ENCODE measurements around the gene DLG2. TPM values are rescaled to one million over a fixed set of nuclear protein-coding genes. Genes with fewer than 3 reads are reported as not detected.

The DLG2 gene
- total RNA-seq, 1 donor from 2014 or later: 0.17 TPM

DNA sequence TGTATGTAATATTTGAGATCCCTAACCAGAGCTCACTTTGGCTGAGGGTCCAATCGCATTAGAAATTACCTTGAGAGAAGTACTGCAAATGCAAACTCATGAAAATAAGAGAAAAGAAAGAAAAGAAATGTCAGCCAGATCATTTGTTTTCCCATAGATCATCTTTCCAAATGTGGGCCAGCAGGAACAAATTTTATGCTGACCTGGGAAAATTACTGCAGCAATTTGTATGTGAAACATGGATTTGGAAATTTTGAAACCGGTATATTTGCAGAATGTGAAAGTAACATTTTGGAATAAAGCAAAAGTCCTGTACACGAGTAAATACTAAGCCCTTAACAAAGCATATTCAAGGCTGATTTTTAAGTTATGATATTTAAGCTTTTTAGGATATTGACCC is 1282.1 kb downstream of the DLG2 start:
- TF ChIP-seq, protein P1, sequence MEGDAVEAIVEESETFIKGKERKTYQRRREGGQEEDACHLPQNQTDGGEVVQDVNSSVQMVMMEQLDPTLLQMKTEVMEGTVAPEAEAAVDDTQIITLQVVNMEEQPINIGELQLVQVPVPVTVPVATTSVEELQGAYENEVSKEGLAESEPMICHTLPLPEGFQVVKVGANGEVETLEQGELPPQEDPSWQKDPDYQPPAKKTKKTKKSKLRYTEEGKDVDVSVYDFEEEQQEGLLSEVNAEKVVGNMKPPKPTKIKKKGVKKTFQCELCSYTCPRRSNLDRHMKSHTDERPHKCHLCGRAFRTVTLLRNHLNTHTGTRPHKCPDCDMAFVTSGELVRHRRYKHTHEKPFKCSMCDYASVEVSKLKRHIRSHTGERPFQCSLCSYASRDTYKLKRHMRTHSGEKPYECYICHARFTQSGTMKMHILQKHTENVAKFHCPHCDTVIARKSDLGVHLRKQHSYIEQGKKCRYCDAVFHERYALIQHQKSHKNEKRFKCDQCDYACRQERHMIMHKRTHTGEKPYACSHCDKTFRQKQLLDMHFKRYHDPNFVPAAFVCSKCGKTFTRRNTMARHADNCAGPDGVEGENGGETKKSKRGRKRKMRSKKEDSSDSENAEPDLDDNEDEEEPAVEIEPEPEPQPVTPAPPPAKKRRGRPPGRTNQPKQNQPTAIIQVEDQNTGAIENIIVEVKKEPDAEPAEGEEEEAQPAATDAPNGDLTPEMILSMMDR (conservative IDR thresholded peaks at IDR 0.05; ENCODE audit: low read depth, low read length): no peak
- DNase-seq (ENCODE audit: low read depth): no peak
- no peak overlapping the region for H3K4me3 ChIP-seq (ENCODE audit: low read depth, low read length)

DNA sequence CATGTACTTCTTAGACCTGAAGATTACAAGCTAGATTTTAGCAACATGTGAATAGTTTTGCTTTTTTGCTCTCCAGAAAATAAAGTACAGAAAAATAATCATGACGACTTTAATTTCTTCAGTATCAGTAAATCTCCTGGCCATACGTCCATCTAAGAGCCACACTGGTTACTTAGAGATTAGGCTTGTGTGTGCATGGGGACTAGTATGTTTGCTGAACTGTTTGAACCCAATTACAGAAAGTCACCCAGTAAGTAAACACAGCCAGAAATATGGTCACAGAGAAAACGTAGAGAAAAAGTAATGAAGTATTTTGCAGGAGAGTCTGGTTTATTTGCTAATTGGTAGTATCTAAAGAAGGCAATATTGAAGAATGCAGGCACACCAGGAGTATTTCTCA is 1287.3 kb downstream of the DLG2 start:
- no peak overlapping the region for H3K4me3 ChIP-seq (ENCODE audit: low read depth, low read length)
- DNase-seq (ENCODE audit: low read depth): no peak
- TF ChIP-seq, protein P1 (conservative IDR thresholded peaks at IDR 0.05; ENCODE audit: low read depth, low read length): no peak

DNA sequence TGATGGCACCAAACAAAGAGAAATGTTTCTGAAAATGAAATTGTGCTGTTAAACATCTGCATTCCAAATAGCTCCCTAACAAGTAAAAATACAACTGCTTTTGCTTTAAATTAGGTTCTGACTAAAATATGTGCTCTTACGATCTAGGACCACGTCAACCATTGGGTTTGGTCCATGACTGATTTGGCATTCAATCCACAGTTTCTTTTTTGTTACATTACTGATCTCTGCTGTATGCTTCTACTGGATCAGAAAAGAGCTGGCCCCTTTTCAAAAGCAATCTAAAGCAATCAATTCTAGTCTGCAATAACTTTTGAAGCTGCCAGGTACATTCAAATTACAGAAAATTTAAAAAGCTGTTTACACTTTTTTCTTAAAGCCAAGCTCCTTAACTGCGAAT is 1293.9 kb downstream of the DLG2 start:
- TF ChIP-seq, protein P1 (conservative IDR thresholded peaks at IDR 0.05; ENCODE audit: low read depth, low read length): no peak
- H3K4me3 ChIP-seq (ENCODE audit: low read depth, low read length): no peak overlapping the region
- no peak for DNase-seq (ENCODE audit: low read depth)

DNA sequence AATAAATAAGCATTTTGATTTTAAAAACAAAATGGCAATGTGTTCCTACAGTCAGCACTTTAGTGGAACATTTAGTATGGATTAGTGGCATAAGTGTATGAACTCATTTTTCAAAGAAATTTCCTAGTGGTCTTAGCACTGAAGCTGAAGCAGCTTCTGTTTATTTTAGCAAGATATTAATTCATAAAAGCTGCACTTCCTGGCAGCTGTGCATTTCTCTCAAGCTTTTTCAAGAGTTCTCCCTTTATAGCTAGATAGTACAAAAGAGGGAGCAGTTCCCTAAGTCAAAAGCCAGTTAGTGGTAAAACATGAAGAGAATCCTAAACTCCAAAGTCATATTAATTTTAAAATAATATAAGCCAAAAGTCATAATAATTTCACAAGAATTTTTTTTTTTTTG is 1304.9 kb downstream of the DLG2 start:
- TF ChIP-seq, protein P1 (conservative IDR thresholded peaks at IDR 0.05; ENCODE audit: low read depth, low read length): no peak
- H3K4me3 ChIP-seq (ENCODE audit: low read depth, low read length): no peak overlapping the region
- DNase-seq (ENCODE audit: low read depth): no peak

DNA sequence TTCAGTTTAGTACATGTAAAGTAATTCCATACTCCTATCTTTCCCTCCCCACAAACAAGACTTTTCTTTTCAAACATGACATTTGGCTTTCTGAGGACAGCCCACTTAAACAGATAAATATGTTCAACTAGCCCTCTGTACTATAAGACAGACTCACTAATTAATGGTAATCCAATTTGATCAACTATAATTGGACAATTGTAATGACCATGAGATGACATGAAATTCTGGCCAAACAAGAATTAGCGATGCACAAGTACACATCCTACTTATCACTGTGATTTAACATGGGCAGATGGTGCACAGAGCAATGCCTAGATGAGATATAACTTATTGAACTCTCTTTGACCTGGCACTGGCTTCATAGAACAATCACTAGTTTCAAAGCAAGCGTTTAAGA is 1307.3 kb downstream of the DLG2 start:
- no peak for DNase-seq (ENCODE audit: low read depth)
- H3K4me3 ChIP-seq (ENCODE audit: low read depth, low read length): no peak overlapping the region
- TF ChIP-seq, protein P1 (conservative IDR thresholded peaks at IDR 0.05; ENCODE audit: low read depth, low read length): no peak

DNA sequence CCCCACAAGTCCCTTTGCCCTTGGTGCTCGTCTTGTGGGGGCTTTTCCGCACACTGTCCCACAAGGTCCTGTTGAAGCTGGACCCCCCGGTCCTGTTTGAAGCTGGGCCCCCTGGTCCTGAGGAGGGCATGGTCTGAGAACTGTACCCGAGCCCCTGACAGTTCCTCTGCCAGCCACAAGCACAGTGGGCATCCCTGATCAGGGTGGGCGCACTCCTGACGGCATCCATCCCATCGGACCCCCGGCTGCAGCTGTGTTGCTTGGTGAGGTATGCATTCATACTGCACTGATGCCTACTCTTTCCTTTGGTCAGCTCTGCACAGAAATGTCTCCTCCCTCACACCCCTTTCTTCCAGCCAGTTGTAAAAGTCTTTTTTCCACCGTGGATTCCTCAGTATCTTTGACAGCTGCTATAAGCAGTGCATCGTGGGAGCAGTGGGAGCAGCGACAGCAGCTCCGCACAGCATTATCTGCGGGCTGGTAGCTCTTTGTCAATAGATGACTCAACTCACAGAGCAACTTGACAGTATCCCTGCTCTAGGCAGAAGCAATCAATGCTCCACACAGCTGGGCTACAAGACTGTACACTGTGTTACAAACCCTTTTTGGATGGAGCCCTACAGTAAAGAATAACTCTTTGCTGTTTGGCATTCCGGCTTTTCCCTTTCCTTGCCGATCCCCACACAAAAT is 1310.1 kb downstream of the DLG2 start:
- H3K4me3 ChIP-seq (ENCODE audit: low read depth, low read length): no peak overlapping the region
- no peak for DNase-seq (ENCODE audit: low read depth)
- TF ChIP-seq, protein P1 (conservative IDR thresholded peaks at IDR 0.05; ENCODE audit: low read depth, low read length): no peak

DNA sequence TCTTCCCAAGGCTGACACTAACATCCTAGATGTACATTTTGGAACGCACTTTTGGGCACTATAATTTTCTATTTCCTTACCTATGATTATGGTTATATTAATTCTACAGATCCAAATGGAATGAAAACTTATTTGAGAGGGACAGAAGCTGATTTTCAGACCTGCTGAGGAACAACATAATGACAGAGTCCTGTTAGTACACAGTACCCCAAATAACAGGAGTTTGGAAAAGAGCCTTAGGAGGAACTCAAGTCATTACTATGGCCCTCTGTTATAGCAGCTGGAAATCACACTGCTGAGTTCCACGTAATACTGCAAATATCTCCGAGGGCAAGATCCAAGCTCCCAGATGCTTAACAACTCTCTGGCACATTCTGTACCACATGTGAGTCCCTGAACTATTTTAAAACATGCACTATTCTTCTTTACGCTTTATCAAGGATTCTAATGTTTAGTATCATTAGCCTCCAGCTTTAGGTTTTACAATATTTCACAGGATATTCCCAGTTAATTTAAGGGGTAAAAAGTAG is 1313.2 kb downstream of the DLG2 start:
- no peak for DNase-seq (ENCODE audit: low read depth)
- TF ChIP-seq, protein P1 (conservative IDR thresholded peaks at IDR 0.05; ENCODE audit: low read depth, low read length): no peak
- H3K4me3 ChIP-seq (ENCODE audit: low read depth, low read length): no peak overlapping the region

All from epithelial cell of proximal tubule (primary cell).